A549 (cell line): ENCODE results near the gene MTRF1L. TPM values are rescaled to one million over a fixed set of nuclear protein-coding genes. Genes with fewer than 3 reads are reported as not detected.

Experiments used
- ATAC-seq, 2 experiments: fragments of 200-7000 bp in 1 of 2; fragments of >200 bp in 1 of 2; cut with Nextera tagmentation in 1 of 2; cut with Tn5 transposase in 1 of 2; 3 replicates each; pipeline versions ENCODE4 v1.8.0 to v1.9.1; 2018 to 2020; ENCODE audit warnings: mild to moderate bottlenecking in 1 of 2, moderate library complexity in 1 of 2
- CTCF ChIA-PET: fragments of 300-600 bp; sonication (Branson Sonifier 250); formaldehyde crosslinking; extraction: SDS; loops from one replicate; lab custom pipeline; 2021; ENCODE audit warnings: antibody characterized with exemption, inconsistent platforms; lab: Yijun Ruan, JAX
- POLR2A ChIA-PET: fragments of 350-600 bp; formaldehyde crosslinking; extraction: SDS; loops from one replicate; lab custom pipeline; 2021; ENCODE audit warnings: antibody characterized with exemption, inconsistent platforms; lab: Yijun Ruan, JAX
- DNase-seq, 2 experiments: peaks; one replicate each; pipeline versions ENCODE4 v3.0.0 to v3.0.0-alpha.2; 2011 to 2016; ENCODE audit warnings: low read depth in 1 of 2, low spot score in 1 of 2
- FAIRE-seq: peaks from 2 replicates; lab custom pipeline; 2011; peaks lifted over from hg19 to GRCh38; lab: Jason Lieb, UNC
- H3K27ac ChIP-seq, 2 experiments: fragments of >200 bp; sonication (Bioruptor Twin); formaldehyde crosslinking; 3 replicates each; pipeline ENCODE4 v1.5.1; 2016 to 2017
- H3K4me1 ChIP-seq: fragments of >200 bp; sonication (Bioruptor Twin); formaldehyde crosslinking; 3 replicates; pipeline ENCODE4 v1.6.1; 2016
- H3K4me2 ChIP-seq: fragments of >200 bp; sonication (Bioruptor Twin); formaldehyde crosslinking; 3 replicates; pipeline ENCODE4 v1.6.1; 2016
- H3K4me3 ChIP-seq: fragments of >200 bp; sonication (Bioruptor Twin); formaldehyde crosslinking; 3 replicates; pipeline ENCODE4 v1.5.1; 2016
- H3K9me3 ChIP-seq: fragments of >200 bp; sonication (Bioruptor Twin); formaldehyde crosslinking; 3 replicates; pipeline ENCODE4 v1.6.1; 2016
- CEBPB ChIP-seq, 2 experiments: fragments of >200 bp in 1 of 2; sonication (Bioruptor Twin) in 1 of 2; formaldehyde crosslinking in 1 of 2; IDR thresholded peaks; 2 replicates each; pipeline ENCODE4 v1.6.1; 2012 to 2016
- EHF ChIP-seq: fragments of 250-450 bp; sonication (Bioruptor Pico); IDR thresholded peaks from 2 replicates; pipeline ENCODE4 v1.5.0; 2020; ENCODE audit warnings: mild to moderate bottlenecking
- EHMT2 ChIP-seq: fragments of 200-600 bp; sonication (generic); IDR thresholded peaks from 2 replicates; pipeline ENCODE4 v1.6.1; 2016; ENCODE audit warnings: antibody characterized with exemption, low read depth, mild to moderate bottlenecking, moderate library complexity
- FOSL2 ChIP-seq, 2 experiments: fragments of 450-650 bp in 1 of 2; fragments of >200 bp in 1 of 2; sonication (Bioruptor Twin) in 1 of 2; formaldehyde crosslinking; IDR thresholded peaks; 2 replicates each; pipeline versions ENCODE4 v1.5.0 to v1.6.1; 2016 to 2020; ENCODE audit warnings: mild to moderate bottlenecking in 1 of 2, moderate library complexity in 1 of 2
- HOXB13 ChIP-seq: fragments of 250-450 bp; sonication (Bioruptor Pico); IDR thresholded peaks from 2 replicates; pipeline ENCODE4 v1.5.0; 2020; ENCODE audit warnings: low read depth, mild to moderate bottlenecking, moderate library complexity
- KDM1A ChIP-seq: fragments of 200-600 bp; sonication (generic); IDR thresholded peaks from 2 replicates; pipeline ENCODE4 v1.6.1; 2016; ENCODE audit warnings: low read depth, mild to moderate bottlenecking
- MAFK ChIP-seq: fragments of 450-650 bp; IDR thresholded peaks from 2 replicates; pipeline ENCODE4 v1.6.1; 2014; ENCODE audit not compliant: partially characterized antibody
- MAZ ChIP-seq: fragments of 150-350 bp; IDR thresholded peaks from 2 replicates; pipeline ENCODE4 v1.6.1; 2014; ENCODE audit warnings: antibody characterized with exemption, low read depth, low read length, borderline replicate concordance
- POLR2A ChIP-seq: IDR thresholded peaks from 2 replicates; pipeline ENCODE4 v1.6.1; 2012; ENCODE audit warnings: mild to moderate bottlenecking, low read length
- RARB ChIP-seq: fragments of 250-450 bp; sonication (Bioruptor Pico); IDR thresholded peaks from 2 replicates; pipeline ENCODE4 v1.8.0; 2021; ENCODE audit warnings: mild to moderate bottlenecking, moderate library complexity
- RNF2 ChIP-seq: fragments of 200-600 bp; sonication (generic); IDR thresholded peaks from 2 replicates; pipeline ENCODE4 v1.6.1; 2016; ENCODE audit warnings: low read depth, mild to moderate bottlenecking, antibody characterized with exemption, moderate library complexity, borderline replicate concordance
- ZC3H11A ChIP-seq: fragments of 450-650 bp; IDR thresholded peaks from 2 replicates; pipeline ENCODE4 v1.6.1; 2014; ENCODE audit warnings: antibody characterized with exemption, mild to moderate bottlenecking
- WGBS: methylation state at CpG from one replicate; pipeline ENCODE4 v1.1.6; 2017; ENCODE audit errors: missing lambda C conversion rate; 5-methylcytosine and 5-hydroxymethylcytosine counted together
- polyA plus RNA-seq, 4 experiments: library from polyadenylated mRNA; depleted of rRNA in 3 of 4; stranded (reverse); fragments of >200 nt; fragmentation: RNase III in 1 of 4; extraction: RNeasy Plus Mini Kit Qiagen cat#74134 plus additional on column Dnase treatment in 1 of 4; gene quantifications; 2 replicates in 3 of 4; 3 replicates in 1 of 4; pipeline ENCODE4 v1.2.3, GENCODE V29; 2011 to 2017
- TF ChIP-seq, protein P1 (sequence below): fragments of 250-450 bp; sonication (Bioruptor Pico); IDR thresholded peaks from 2 replicates; pipeline ENCODE4 v1.5.0; 2020; ENCODE audit warnings: low read depth, mild to moderate bottlenecking, moderate library complexity
- TF ChIP-seq, protein P2 (sequence below): fragments of 150-350 bp; IDR thresholded peaks from 2 replicates; pipeline ENCODE4 v1.6.1; 2014; ENCODE audit warnings: low read depth, mild to moderate bottlenecking, low read length
- TF ChIP-seq, protein P3 (sequence below): fragments of >200 bp; sonication (Bioruptor Twin); formaldehyde crosslinking; IDR thresholded peaks from 2 replicates; pipeline ENCODE4 v1.6.1; 2016
- TF ChIP-seq, protein P4 (sequence below): IDR thresholded peaks from 2 replicates; pipeline ENCODE4 v1.6.1; 2012; ENCODE audit warnings: low read depth, borderline replicate concordance

The MTRF1L gene
- polyA plus RNA-seq, 2 of the 4 experiments (the other 2 are of a cell fraction) = 14.3 to 22.6 TPM

DNA sequence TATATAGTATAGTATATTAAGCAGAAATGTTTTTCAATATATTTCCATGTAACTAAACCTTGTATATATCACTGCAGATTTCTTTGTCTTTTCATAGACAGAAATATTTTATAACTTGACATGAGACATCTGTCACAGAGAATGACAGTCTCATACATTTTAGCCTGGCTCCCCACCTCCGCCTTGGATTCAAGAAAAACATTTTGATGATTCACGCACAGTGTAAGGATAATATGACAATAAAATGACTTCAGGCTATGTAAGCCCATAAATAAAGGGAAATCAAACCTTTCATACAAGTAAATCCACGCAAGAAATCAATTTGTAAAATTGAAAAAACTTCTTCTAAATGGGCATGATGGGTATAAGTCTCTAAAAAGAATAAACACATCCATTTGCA lies 56.0 kb downstream of the MTRF1L start:
- Histone ChIP-seq H3K4me2 (no peak overlapping the region), H3K9me3 (no peaks in the 10 kb centered on the region), H3K4me3 (no peak overlapping the region), H3K4me1 (0 out of 3 replicates have a peak, but pooled peaks cover 3% of the 10 kb centered on the region), H3K27ac (no peak overlapping the region)
- FAIRE-seq (no peak), ATAC-seq (no peak), DNase-seq (no peak)
- 47% methylated on average over 3 of the region's 3 CpGs for WGBS
- no peak for TF ChIP-seq EHMT2
- TF ChIP-seq ZC3H11A = no peak
- no peak for TF ChIP-seq RNF2
- ChIA-PET CTCF (interaction anchor here (1.6 to 5.7 kb wide), 2 partner anchors 12 to 198 kb away, joined by 3 to 43 read pairs; no protein-coding TSS in a partner anchor), POLR2A (no interaction called here)

DNA sequence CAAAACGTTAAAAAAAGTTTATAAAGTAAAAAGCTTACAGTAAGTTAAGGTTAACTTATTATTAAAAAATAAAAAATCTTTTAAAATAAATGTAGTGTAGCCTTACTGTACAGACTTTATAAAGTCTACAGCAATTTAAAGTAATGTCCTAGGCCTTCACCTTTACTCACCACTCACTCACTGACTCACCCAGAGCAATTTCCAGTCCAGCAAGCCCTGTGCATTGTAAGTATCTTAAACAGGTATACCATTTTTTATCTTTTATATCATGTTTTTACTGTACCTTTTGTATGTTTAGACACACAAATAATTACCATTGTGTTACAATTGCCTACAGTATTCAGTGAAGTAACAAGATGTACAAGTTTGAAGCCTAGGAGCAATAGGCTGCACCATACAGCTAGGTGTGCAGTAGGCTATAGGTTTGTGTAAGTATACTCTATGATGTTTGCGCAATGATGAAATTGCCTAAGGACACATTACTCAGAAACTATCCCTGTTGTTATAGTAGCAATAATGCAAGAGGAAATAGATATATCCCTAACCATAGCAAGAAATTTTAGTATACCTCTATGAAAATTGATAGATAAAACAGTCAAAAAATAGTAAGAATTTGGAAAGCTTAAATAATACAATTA lies 59.1 kb downstream of the MTRF1L start:
- WGBS = 51% methylated on average over 2 of the region's 2 CpGs
- CTCF ChIA-PET = interaction anchor here (1.0 kb wide), 1 partner anchor 79 kb away, joined by 3 read pairs; no protein-coding TSS in a partner anchor
- POLR2A ChIA-PET = no interaction called here
- FAIRE-seq (no peak), ATAC-seq (no peak), DNase-seq (no peak)
- TF ChIP-seq, protein P1, sequence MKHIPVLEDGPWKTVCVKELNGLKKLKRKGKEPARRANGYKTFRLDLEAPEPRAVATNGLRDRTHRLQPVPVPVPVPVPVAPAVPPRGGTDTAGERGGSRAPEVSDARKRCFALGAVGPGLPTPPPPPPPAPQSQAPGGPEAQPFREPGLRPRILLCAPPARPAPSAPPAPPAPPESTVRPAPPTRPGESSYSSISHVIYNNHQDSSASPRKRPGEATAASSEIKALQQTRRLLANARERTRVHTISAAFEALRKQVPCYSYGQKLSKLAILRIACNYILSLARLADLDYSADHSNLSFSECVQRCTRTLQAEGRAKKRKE (CRISPR knock-in tag) = no peak
- peak in 1 of 2 experiments; percentile 38; a peak in 1 of 4 replicates for TF ChIP-seq CEBPB (IDR thresholded peaks at IDR 0.05)
- TF ChIP-seq, protein P2, sequence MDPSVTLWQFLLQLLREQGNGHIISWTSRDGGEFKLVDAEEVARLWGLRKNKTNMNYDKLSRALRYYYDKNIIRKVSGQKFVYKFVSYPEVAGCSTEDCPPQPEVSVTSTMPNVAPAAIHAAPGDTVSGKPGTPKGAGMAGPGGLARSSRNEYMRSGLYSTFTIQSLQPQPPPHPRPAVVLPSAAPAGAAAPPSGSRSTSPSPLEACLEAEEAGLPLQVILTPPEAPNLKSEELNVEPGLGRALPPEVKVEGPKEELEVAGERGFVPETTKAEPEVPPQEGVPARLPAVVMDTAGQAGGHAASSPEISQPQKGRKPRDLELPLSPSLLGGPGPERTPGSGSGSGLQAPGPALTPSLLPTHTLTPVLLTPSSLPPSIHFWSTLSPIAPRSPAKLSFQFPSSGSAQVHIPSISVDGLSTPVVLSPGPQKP = no peak
- no peak for TF ChIP-seq MAZ
- Histone ChIP-seq H3K27ac (no peak overlapping the region), H3K4me1 (0 out of 3 replicates have a peak, but pooled peaks cover under 1% of the 10 kb centered on the region), H3K4me2 (no peak overlapping the region), H3K9me3 (no peaks in the 10 kb centered on the region), H3K4me3 (no peak overlapping the region)

DNA sequence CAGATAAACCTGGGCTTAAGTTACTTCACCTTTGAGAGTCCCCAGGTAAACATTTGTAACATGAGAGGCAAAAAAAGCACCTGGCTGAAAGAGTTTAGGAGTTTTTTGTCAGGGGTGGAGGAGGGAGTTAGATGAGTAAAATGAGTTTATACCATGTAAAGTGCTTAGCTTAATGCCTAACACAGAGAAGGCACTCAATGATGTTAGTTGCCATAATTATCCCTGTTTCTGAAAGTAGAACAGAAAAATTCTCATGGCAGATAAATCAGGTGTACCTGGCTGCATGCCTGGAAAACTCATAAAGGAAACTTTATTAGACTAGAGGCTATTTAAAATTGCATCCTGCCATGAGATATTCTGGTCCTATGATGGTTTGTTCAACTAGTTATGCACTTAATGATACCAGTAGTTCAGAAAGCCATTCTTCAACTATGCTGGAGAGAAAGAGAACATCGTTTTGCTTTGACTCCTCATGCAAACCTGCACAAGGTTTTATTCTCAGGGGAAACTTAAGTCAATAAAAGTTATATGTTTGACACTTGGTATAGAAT lies 60.1 kb downstream of the MTRF1L start:
- H3K27ac ChIP-seq = no peak overlapping the region
- ChIA-PET CTCF (interaction anchor here (1.3 kb wide), 1 partner anchor 44 kb away, joined by 4 read pairs; no protein-coding TSS in a partner anchor), POLR2A (no interaction called here)
- no peaks in the 10 kb centered on the region for H3K9me3 ChIP-seq
- 0% methylated on average over 1 of the region's 1 CpG for WGBS
- H3K4me1 ChIP-seq = no peaks in the 10 kb centered on the region
- no peak overlapping the region for H3K4me2 ChIP-seq
- FAIRE-seq = no peak
- TF ChIP-seq FOSL2 (IDR thresholded peaks at IDR 0.05) (no peak), FOSL2 (CRISPR knock-in tag; IDR thresholded peaks at IDR 0.05) (no peak), MAFK (no peak), EHF (CRISPR knock-in tag) (no peak), RARB (CRISPR knock-in tag) (no peak), KDM1A (no peak), POLR2A (no peak), HOXB13 (CRISPR knock-in tag) (no peak)
- TF ChIP-seq, protein P3, sequence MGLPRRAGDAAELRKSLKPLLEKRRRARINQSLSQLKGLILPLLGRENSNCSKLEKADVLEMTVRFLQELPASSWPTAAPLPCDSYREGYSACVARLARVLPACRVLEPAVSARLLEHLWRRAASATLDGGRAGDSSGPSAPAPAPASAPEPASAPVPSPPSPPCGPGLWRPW = no peak
- TF ChIP-seq, protein P1 (CRISPR knock-in tag) = no peak
- TF ChIP-seq, protein P4, sequence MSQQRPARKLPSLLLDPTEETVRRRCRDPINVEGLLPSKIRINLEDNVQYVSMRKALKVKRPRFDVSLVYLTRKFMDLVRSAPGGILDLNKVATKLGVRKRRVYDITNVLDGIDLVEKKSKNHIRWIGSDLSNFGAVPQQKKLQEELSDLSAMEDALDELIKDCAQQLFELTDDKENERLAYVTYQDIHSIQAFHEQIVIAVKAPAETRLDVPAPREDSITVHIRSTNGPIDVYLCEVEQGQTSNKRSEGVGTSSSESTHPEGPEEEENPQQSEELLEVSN = no peak
- no peak overlapping the region for H3K4me3 ChIP-seq
- ATAC-seq = no peak
- DNase-seq = no peak
